SJCRH30 (cell line): Measurements from ENCODE around the gene DDI2. TPM values are rescaled to one million over a fixed set of nuclear protein-coding genes. Genes with fewer than 3 reads are reported as not detected.

Source experiments
- DNase-seq, 2 experiments: peaks; one replicate each; pipeline ENCODE4 v3.0.0-alpha.2; 2015 to 2020
- H3K27ac ChIP-seq: fragments of 250-450 bp; sonication (Bioruptor Pico); 2 replicates; pipeline ENCODE4 v1.5.1; 2020; ENCODE audit warnings: mild to moderate bottlenecking, moderate library complexity
- H3K27me3 ChIP-seq: fragments of 250-450 bp; sonication (Bioruptor Pico); 2 replicates; pipeline ENCODE4 v1.5.1; 2020; ENCODE audit warnings: mild to moderate bottlenecking, moderate library complexity
- H3K36me3 ChIP-seq: fragments of 250-450 bp; sonication (Bioruptor Pico); 2 replicates; pipeline ENCODE4 v1.5.1; 2020; ENCODE audit warnings: mild to moderate bottlenecking, moderate library complexity
- H3K4me1 ChIP-seq: fragments of 250-450 bp; sonication (Bioruptor Pico); 2 replicates; pipeline ENCODE4 v1.5.1; 2020; ENCODE audit warnings: mild to moderate bottlenecking, moderate library complexity
- H3K4me3 ChIP-seq: fragments of 250-450 bp; sonication (Bioruptor Pico); 2 replicates; pipeline ENCODE4 v1.5.1; 2020; ENCODE audit warnings: mild to moderate bottlenecking, moderate library complexity
- H3K9me3 ChIP-seq: fragments of 250-450 bp; sonication (Bioruptor Pico); replicated peaks from 2 replicates; pipeline ENCODE4 v1.5.1; 2020; ENCODE audit warnings: mild to moderate bottlenecking, moderate library complexity
- total RNA-seq: library from RNA; depleted of rRNA; stranded (reverse); fragments of >200 nt; shearing (Covaris generic); gene quantifications from 2 replicates; pipeline ENCODE4 v1.2.3, GENCODE V29; 2014; rRNA removed

Gene DDI2
- total RNA-seq, 1 experiment from 2014 or later: 29.1 TPM

DNA sequence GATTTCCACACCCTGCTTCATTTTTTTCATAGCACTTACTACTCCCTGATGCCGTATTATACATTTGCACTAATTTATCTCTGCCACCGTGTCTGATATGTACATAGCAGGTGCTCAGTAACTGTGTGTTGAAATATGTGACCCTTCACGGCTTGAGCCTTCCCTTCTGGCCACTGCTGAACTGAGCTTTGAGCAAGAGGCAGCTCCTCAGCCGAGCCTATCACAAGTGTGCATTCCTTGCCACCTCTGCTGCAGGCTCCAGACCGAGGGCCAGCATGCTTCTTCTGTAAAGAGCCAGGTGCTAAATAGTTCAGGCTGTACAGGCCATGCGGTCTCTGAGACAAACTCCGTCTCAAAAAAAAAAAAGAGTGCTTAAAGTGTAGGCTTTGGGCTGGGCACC is 89.5 kb downstream of the DDI2 start:
- Histone ChIP-seq H3K36me3 (no peaks in the 10 kb centered on the region; the same call in none of the 2 replicates), H3K9me3 (no peaks in the 10 kb centered on the region), H3K4me3 (no peak overlapping the region), H3K27ac (no peak overlapping the region), H3K27me3 (no peaks in the 10 kb centered on the region), H3K4me1 (0 out of 2 replicates have a peak, but pooled peaks cover 3% of the 10 kb centered on the region)
- DNase-seq: peak in 1 of 2 experiments; percentile 48

DNA sequence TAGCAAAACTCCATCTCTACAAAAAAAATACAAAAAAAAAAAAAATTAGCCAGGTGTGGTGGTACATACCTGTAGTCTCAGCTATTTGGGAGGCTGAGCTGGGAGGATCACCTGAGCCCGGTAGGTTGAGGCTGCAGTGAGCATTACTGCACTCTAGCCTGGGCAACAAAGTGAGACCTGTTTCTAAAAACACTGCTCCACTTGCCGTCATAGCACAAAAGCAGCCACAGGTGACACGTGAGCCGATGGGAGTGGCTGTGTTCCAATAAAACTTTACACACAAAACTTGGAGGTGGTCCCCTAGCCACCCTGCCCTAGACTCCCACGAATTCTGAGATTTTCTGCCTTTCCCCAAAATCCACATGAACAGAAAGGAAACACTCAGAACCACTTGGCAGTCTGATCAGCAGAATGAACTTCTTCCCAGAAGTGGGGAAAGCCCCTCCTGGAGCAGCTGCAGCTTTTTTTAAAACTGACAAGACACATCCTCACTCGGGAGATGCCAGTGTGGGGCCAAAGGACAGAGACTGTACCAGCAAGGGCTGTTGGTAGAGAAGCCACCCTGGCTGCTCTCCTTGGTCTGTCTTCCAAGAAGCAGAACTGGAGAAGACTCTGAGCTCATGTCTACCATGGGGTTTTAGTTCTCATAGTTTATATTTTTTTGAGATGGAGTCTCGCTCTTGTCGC is 90.1 kb downstream of the DDI2 start:
- DNase-seq: no peak

DNA sequence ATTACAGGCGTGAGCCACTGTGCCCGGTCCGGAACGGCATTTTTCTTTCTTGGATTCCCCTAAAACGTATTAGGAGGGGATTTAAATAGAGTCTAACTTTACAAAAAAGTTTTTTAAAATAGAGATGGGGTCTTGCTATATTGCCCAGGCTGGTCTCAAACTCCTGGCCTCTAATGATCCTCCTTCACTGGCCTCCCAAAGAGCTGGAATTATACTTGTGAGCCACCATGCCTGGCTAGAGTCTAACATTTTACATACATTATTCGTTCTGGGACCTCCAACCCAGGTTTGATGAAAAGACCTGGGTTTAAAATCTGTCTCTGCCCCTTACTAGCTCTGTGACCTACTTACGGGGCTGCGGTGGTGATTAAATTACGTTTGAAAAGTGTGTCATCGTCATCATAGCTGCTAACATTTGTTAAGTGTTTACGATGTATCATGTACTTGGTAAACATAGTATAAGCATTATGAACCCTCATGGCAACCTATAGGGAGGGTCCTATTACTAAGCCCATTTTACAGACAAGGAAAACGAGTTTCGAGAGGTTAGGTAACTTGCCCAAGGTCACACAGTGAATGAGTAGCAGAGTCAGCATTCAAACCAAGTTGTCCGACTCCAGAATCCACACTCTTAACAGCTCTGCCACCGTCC is 91.4 kb downstream of the DDI2 start:
- Histone ChIP-seq H3K36me3 (peaks cover 2% of the 10 kb centered on the region), H3K27me3 (no peaks in the 10 kb centered on the region), H3K4me1 (0 out of 2 replicates have a peak, but pooled peaks cover 3% of the 10 kb centered on the region), H3K9me3 (no peaks in the 10 kb centered on the region), H3K4me3 (no peak overlapping the region), H3K27ac (no peak overlapping the region)
- no peak for DNase-seq

More for the DNA sequence above, 90.1 kb downstream of the DDI2 start:
- Histone ChIP-seq H3K4me1 (0 out of 2 replicates have a peak, but pooled peaks cover 3% of the 10 kb centered on the region), H3K27ac (no peak overlapping the region), H3K27me3 (no peaks in the 10 kb centered on the region), H3K9me3 (no peaks in the 10 kb centered on the region), H3K4me3 (no peak overlapping the region), H3K36me3 (no peaks in the 10 kb centered on the region; the same call in none of the 2 replicates)

DNA sequence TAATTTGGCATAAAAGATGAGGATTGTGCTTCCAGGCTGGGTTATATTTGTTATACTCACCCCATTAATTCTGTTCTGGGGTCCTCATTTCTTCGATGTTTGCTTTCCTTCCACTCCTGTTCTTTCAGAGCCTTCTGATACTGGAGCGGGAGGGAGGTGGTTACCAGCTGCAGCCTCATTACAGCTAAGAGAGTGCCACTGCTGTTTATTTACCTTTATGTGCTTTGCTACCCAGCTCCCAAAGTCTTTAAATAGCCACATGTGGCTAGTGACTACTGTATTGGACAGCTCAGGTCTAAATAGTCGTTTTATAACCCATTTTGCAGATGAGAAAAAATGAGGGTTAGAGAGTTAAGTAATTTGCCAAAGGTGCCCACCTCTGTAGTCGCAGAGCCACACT is 92.0 kb downstream of the DDI2 start:
- H3K9me3 ChIP-seq: no peaks in the 10 kb centered on the region
- no peaks in the 10 kb centered on the region for H3K27me3 ChIP-seq

DNA sequence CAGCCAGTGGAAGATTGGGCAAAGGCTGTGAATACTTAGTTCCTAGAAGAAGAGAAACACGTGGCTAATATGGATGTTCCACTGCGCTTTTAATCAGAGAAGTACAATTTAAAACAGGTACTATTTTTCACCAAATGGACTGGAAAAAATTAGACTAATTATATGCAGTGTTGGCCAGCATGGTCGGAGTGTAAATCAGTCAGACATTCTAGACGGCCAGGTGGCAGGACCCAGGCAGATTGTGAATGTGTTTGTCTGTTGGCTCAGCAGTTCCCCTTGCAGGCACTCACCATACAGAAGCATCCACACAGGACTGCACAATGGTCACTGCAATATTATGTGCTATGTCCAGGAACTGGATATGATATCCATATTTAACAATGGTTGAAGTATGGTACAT is 94.9 kb downstream of the DDI2 start:
- Histone ChIP-seq H3K27ac (no peak overlapping the region), H3K36me3 (peaks cover 13% of the 10 kb centered on the region), H3K4me1 (peaks cover 9% of the 10 kb centered on the region), H3K4me3 (no peak overlapping the region), H3K27me3 (no peaks in the 10 kb centered on the region), H3K9me3 (no peaks in the 10 kb centered on the region)
- no peak for DNase-seq

More for the DNA sequence above, 92.0 kb downstream of the DDI2 start:
- Histone ChIP-seq H3K4me1 (peaks cover 3% of the 10 kb centered on the region), H3K36me3 (peaks cover 2% of the 10 kb centered on the region), H3K4me3 (no peak overlapping the region), H3K27ac (no peak overlapping the region)
- DNase-seq: no peak

DNA sequence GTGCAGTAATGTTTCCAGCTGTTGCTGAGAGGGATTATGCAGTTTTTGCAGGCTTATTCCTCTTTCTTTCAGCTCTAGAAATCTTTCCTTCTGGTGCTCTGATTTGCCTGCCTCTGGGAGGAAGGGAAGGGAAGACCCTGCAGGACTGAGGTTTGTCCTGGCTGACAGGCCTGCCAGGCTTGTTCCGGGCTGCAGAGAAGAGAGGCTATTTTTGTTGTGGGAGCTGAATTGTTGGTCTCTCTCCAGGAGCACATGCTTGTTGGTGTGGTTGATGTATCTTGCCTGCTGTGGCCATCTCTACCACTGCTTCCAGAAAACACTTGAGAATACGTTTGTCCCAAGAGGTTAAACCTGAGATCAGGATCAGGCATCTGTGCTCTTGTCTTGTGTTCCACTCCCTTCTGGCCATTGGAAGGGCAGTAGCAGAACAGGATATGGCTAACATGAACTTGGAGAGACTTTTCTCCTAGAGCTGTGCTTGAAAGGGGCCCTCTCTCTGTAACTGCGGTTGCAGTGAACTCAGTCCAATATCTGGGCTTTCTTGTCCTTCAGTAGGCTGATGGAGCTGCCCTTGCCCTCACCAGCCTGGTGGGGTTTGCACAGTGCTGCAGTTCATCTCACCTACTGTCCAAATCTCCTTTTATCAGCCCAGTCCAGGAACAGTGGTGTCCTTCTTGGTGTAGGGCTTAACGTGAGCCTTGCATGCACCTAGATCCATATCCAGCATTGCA is 97.3 kb downstream of the DDI2 start:
- Histone ChIP-seq H3K36me3 (peaks cover 29% of the 10 kb centered on the region), H3K9me3 (no peaks in the 10 kb centered on the region), H3K4me3 (no peak overlapping the region), H3K4me1 (peaks cover 9% of the 10 kb centered on the region), H3K27me3 (no peaks in the 10 kb centered on the region), H3K27ac (no peak overlapping the region)
- peak; percentile 52 to 70 for DNase-seq

DNA sequence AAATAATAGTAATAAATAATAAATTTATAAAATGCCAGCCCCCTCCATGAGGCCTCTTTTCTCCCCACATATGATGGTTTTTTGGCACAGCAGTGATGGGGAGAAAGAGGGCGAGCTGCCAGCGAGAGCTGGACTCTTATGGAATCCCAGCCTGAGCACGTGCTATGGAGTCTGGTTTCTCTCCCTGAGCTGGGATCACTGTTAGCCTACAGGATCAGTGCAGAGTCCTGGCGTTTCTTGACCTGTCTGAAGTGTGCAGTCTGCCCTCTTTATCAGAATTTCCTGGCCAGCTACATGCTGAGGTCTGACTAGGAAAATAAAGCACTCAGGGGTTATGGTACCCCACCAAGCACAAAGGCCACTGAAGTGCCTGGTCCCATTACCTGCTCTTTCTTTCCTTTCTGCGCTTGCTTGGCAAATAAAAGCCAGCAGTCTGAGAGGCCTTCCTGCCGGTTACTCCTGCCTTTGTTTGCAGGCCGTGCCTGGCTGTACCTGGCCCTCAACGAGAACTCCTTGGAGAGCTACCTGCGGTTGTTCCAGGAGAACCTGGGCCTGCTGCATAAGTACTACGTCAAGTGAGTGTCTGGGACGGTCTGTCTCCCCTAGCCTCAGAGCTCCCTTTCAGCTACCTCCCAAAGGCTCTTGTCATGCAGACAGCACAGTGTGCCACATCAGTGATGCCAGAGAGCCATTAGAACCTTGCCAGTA is 100.3 kb downstream of the DDI2 start:
- Histone ChIP-seq H3K27me3 (no peaks in the 10 kb centered on the region), H3K4me3 (no peak overlapping the region), H3K4me1 (peaks cover 9% of the 10 kb centered on the region), H3K27ac (no peak overlapping the region), H3K36me3 (peaks cover 32% of the 10 kb centered on the region), H3K9me3 (no peaks in the 10 kb centered on the region)
- DNase-seq: no peak

DNA sequence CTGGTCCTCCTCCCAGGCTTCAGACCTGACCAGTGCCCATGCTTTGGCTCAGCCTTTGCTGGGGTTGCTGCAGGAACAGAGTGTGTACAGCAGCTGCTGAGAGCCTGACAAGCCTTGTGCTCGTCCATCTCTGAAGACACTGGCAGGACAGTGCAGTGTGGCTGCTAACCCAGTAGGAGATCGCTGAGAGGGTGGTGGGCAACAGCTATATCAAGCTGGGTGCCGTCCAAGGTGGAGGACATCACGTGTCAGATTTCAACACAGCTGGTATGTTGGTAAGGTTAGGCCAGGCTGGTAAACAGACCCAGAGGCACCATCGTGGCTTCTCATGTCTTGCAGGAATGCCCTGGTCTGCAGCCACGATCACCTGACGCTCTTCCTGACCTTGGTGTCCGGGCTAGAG is 100.9 kb downstream of the DDI2 start:
- Histone ChIP-seq H3K27me3 (no peaks in the 10 kb centered on the region), H3K9me3 (no peaks in the 10 kb centered on the region), H3K36me3 (peaks cover 31% of the 10 kb centered on the region), H3K4me1 (peaks cover 15% of the 10 kb centered on the region), H3K4me3 (no peak overlapping the region), H3K27ac (no peak overlapping the region)
- DNase-seq: no peak

Other genes starting within 250 kb of the DDI2 start
- 203 and 208 TPM in 2 replicates for gene EFHD2, start 207.6 kb upstream of the DDI2 start, total RNA-seq
- 0.12 and 0.28 TPM in 2 replicates for gene CTRC, start 179.0 kb upstream of the DDI2 start, total RNA-seq
- gene CELA2A, start 160.7 kb upstream of the DDI2 start, total RNA-seq: 0.55 TPM in 1 of 2 replicates, not detected in the other
- gene CELA2B, start 141.4 kb upstream of the DDI2 start, total RNA-seq: 18.3 and 24.2 TPM in 2 replicates
- gene CASP9, start 93.2 kb upstream of the DDI2 start, total RNA-seq: 34.6 and 35.5 TPM in 2 replicates
- gene DNAJC16, start 90.6 kb upstream of the DDI2 start, total RNA-seq: 19.6 and 23.2 TPM in 2 replicates
- not detected in 2 replicates for gene AGMAT, start 32.4 kb upstream of the DDI2 start, total RNA-seq
- gene PLEKHM2, start 66.9 kb downstream of the DDI2 start, total RNA-seq: 33.6 and 36.2 TPM in 2 replicates
- gene SLC25A34, start 118.8 kb downstream of the DDI2 start, total RNA-seq: 2.8 and 3.5 TPM in 2 replicates
- not detected in 2 replicates for gene TMEM82, start 125.0 kb downstream of the DDI2 start, total RNA-seq
- gene FBLIM1, start 141.3 kb downstream of the DDI2 start, total RNA-seq: 6.7 and 9.0 TPM in 2 replicates
- 8.5 and 8.6 TPM in 2 replicates for gene UQCRHL, start 190.2 kb downstream of the DDI2 start, total RNA-seq
- gene SPEN, start 230.2 kb downstream of the DDI2 start, total RNA-seq: 47.2 and 55.7 TPM in 2 replicates